Erythroblast (primary cell): ENCODE data around the gene ZSCAN10.

Experiments
- GATA1 ChIP-seq: IDR thresholded peaks from 2 replicates; pipeline ENCODE4 v1.6.1; 2011; ENCODE audit warnings: low read depth, mild to moderate bottlenecking, control low read depth, low read length, moderate library complexity
- POLR2A ChIP-seq: IDR thresholded peaks from 2 replicates; pipeline ENCODE4 v1.6.1; 2011; ENCODE audit warnings: mild to moderate bottlenecking, low read length

DNA sequence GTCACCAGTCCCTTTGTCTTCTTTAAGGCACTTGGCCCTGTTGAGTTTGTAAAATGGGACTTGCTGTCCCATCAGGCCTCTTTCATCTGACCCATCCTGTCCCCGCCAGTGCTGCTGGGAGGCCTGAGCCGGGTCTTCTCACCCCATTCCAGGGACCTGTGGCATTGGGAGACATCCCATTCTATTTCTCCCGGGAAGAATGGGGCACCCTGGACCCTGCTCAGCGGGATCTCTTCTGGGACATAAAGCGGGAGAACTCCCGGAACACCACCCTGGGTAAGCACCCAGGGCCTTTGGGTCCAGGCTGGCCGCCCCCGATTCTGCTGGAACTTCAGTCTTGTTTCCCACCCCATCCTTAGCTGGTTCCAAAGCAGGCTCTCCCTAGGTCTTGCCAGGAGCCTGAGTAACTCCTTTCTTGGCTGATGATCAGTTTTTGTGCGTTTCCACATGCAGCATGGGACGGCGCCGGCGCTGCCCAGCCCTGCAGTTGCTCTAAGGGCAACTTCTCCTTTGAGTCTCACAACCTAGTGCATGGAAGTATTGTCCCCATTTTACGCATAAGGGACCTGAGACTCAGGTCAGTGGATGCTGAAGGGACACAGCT is 39.8 kb upstream of the ZSCAN10 start:
- no peak for TF ChIP-seq POLR2A
- TF ChIP-seq GATA1 = no peak
